HepG2 (cell line): Measurements from ENCODE around the gene STARD8. TPM values are rescaled to one million over a fixed set of nuclear protein-coding genes. Genes with fewer than 3 reads are reported as not detected.

Experiments
- ATAC-seq: fragments of 200-7000 bp; cut with Tn5 transposase; 3 replicates; pipeline ENCODE4 v1.9.1; 2020; ENCODE audit warnings: mild to moderate bottlenecking, moderate library complexity
- BruUV-seq: library from RNA; stranded (reverse); fragments of 400-500 nt; replicated peaks from 2 replicates; lab custom pipeline; 2021; lab: Mats Ljungman, UMichigan
- CTCF ChIA-PET: fragments of 300-600 bp; formaldehyde crosslinking; extraction: SDS; loops from one replicate; lab custom pipeline; 2021; ENCODE audit warnings: low total read pairs, inconsistent platforms, low intra/inter-chr PET ratio; lab: Yijun Ruan, JAX
- POLR2A ChIA-PET: fragments of 350-600 bp; sonication (Branson Sonifier 250); formaldehyde crosslinking; loops from one replicate; lab custom pipeline; 2020; ENCODE audit warnings: antibody characterized with exemption, inconsistent platforms; lab: Yijun Ruan, JAX
- DNase-seq: peaks from one replicate; pipeline ENCODE4 v3.0.0-alpha.2; 2015; ENCODE audit warnings: low spot score
- FAIRE-seq: peaks from 3 replicates; lab custom pipeline; 2011; peaks lifted over from hg19 to GRCh38; lab: Jason Lieb, UNC
- H2AFZ ChIP-seq: one replicate; pipeline ENCODE4 v1.6.1; 2011; ENCODE audit warnings: low read length, inconsistent platforms
- H3K27ac ChIP-seq: fragments of 300-600 bp; 3 replicates; pipeline ENCODE4 v1.8.0; 2011; ENCODE audit warnings: mixed run types, mild to moderate bottlenecking, mixed read lengths, low read length, inconsistent platforms; ENCODE audit not compliant: insufficient read depth; ENCODE audit errors: extremely low read length
- H3K27me3 ChIP-seq, 2 experiments: fragments of 200-600 bp in 1 of 2; 2 replicates in 1 of 2; 3 replicates in 1 of 2; pipeline versions ENCODE4 v1.6.0 to v1.8.0; 2011; ENCODE audit warnings: low read length in 2 of 2, mild to moderate bottlenecking in 2 of 2, moderate library complexity in 2 of 2, inconsistent platforms in 1 of 2; ENCODE audit not compliant: insufficient read depth in 2 of 2, control insufficient read depth in 1 of 2
- H3K36me3 ChIP-seq, 2 experiments: fragments of 200-600 bp in 1 of 2; replicated peaks in 1 of 2; 2 replicates in 1 of 2; 3 replicates in 1 of 2; pipeline versions ENCODE4 v1.5.1 to v1.8.0; 2011; ENCODE audit warnings: low read length in 2 of 2, inconsistent platforms in 1 of 2; ENCODE audit not compliant: insufficient read depth in 2 of 2, control insufficient read depth in 1 of 2
- H3K4me1 ChIP-seq: 2 replicates; pipeline ENCODE4 v1.5.1; 2012; ENCODE audit warnings: low read length, inconsistent platforms; ENCODE audit not compliant: insufficient read depth
- H3K4me2 ChIP-seq: 2 replicates; pipeline ENCODE4 v1.6.0; 2011; ENCODE audit warnings: low read depth, low read length, inconsistent platforms
- H3K4me3 ChIP-seq, 3 experiments: fragments of 200-600 bp in 1 of 3; sonication (generic), shearing (Covaris generic) in 1 of 3; replicated peaks in 1 of 3; 2 replicates each; pipeline ENCODE4 v1.5.1; 2011 to 2016; ENCODE audit warnings: low read length in 3 of 3, inconsistent platforms in 2 of 3, low read depth in 2 of 3, mild to moderate bottlenecking in 2 of 3, control low read depth in 1 of 3, mixed read lengths in 1 of 3; ENCODE audit not compliant: insufficient read depth in 1 of 3
- H3K79me2 ChIP-seq: one replicate; pipeline ENCODE4 v1.6.1; 2011; ENCODE audit warnings: low read length, inconsistent platforms; ENCODE audit not compliant: insufficient read depth
- H3K9ac ChIP-seq: 2 replicates; pipeline ENCODE4 v1.6.0; 2011; ENCODE audit warnings: mild to moderate bottlenecking, low read depth, low read length, inconsistent platforms; ENCODE audit not compliant: insufficient read depth
- H3K9me3 ChIP-seq: 2 replicates; pipeline ENCODE4 v1.5.1; 2012; ENCODE audit warnings: mild to moderate bottlenecking, low read length
- H4K20me1 ChIP-seq: 2 replicates; pipeline ENCODE4 v1.6.0; 2011; ENCODE audit warnings: inconsistent platforms, mild to moderate bottlenecking, low read length, moderate library complexity; ENCODE audit not compliant: insufficient read depth
- FIP1L1 ChIP-seq: fragments of 200-400 bp; formaldehyde crosslinking; IDR thresholded peaks from 2 replicates; pipeline ENCODE4 v1.6.1; 2018; ENCODE audit warnings: low read depth, mild to moderate bottlenecking, low read length, moderate library complexity, borderline replicate concordance; ENCODE audit not compliant: insufficient read depth
- PAXIP1 ChIP-seq: sonication (generic); formaldehyde crosslinking; conservative IDR thresholded peaks from 2 replicates; pipeline ENCODE4 v1.4.0; 2020; ENCODE audit warnings: mild to moderate bottlenecking, missing genetic modification reagents, moderate library complexity
- TRAFD1 ChIP-seq: sonication (generic); formaldehyde crosslinking; IDR thresholded peaks from 2 replicates; pipeline ENCODE4 v1.5.1; 2020; ENCODE audit warnings: missing genetic modification reagents, mild to moderate bottlenecking, borderline replicate concordance
- ZNF136 ChIP-seq: sonication (generic); formaldehyde crosslinking; IDR thresholded peaks from 2 replicates; pipeline ENCODE4 v1.8.1; 2022; ENCODE audit warnings: low read depth, mild to moderate bottlenecking, moderate library complexity, missing genetic modification reagents
- ZNF296 ChIP-seq: sonication (generic); formaldehyde crosslinking; conservative IDR thresholded peaks from 2 replicates; pipeline ENCODE4 v1.5.0; 2020; ENCODE audit warnings: mild to moderate bottlenecking, missing genetic modification reagents
- ZNF318 ChIP-seq: sonication (generic); formaldehyde crosslinking; IDR thresholded peaks from 2 replicates; pipeline ENCODE4 v1.4.0; 2020; ENCODE audit warnings: mild to moderate bottlenecking, missing genetic modification reagents
- ZNF615 ChIP-seq: sonication (generic); formaldehyde crosslinking; IDR thresholded peaks from 2 replicates; pipeline ENCODE4 v1.5.0; 2020; ENCODE audit warnings: mild to moderate bottlenecking, missing genetic modification reagents, borderline replicate concordance
- ZNF780A ChIP-seq: sonication (generic); formaldehyde crosslinking; IDR thresholded peaks from 2 replicates; pipeline ENCODE4 v1.8.0; 2022; ENCODE audit warnings: mild to moderate bottlenecking, missing genetic modification reagents, moderate library complexity
- ZNF784 ChIP-seq: sonication (generic); formaldehyde crosslinking; IDR thresholded peaks from 2 replicates; pipeline ENCODE4 v1.5.1; 2020; ENCODE audit warnings: missing genetic modification reagents, mild to moderate bottlenecking, borderline replicate concordance
- WGBS: methylation state at CpG from one replicate; pipeline ENCODE4 v1.1.6; 2017; ENCODE audit warnings: low lambda C conversion rate; 5-methylcytosine and 5-hydroxymethylcytosine counted together
- in situ Hi-C: cut with HindIII; loops from 2 replicates; pipeline ENCODE4 v1.10.0; 2017; ENCODE audit warnings: low pct_unique_long_range_greater_than_20kb; ENCODE audit not compliant: extremely low pct_ligation_motif_present
- intact Hi-C: fragments of 100-400 bp; cut with micrococcal nuclease; formaldehyde crosslinking; loops from one replicate; pipeline ENCODE4 v1.10.0; 2022; ENCODE audit not compliant: unreplicated experiment
- polyA plus RNA-seq, 8 experiments: library from polyadenylated mRNA; depleted of rRNA in 3 of 8; stranded (reverse) in 7 of 8; unstranded in 1 of 8; fragments of >200 nt; fragmentation: Illumina TruSeq in 4 of 8; extraction: Trizol in 4 of 8; gene quantifications; 2 replicates each; pipeline versions ENCODE4 v1.2.1 to v1.2.3, GENCODE V29; 2011 to 2016; ENCODE audit warnings: low read depth in 4 of 8, missing spikeins in 1 of 8, mixed read lengths in 1 of 8; ENCODE audit not compliant: insufficient read depth in 1 of 8
- total RNA-seq, 5 experiments: library from RNA; depleted of rRNA; stranded (reverse); fragments of >200 nt; fragmentation: Illumina TruSeq; extraction: Trizol; gene quantifications; 2 replicates each; pipeline ENCODE4 v1.2.3, GENCODE V29; 2016; ENCODE audit warnings: low read depth in 1 of 5

STARD8 gene
- total and polyA plus RNA-seq, 2 of the 13 experiments (the other 11 are each of a cell fraction or from before 2014, with no cell fraction given), result 0.02 to 0.09 TPM

GRCh38 chrX:68660746-68661145, 13.3 kb downstream of the STARD8 start:
- POLR2A ChIA-PET, result no interaction called here
- ATAC-seq, result no peak
- no peak overlapping the region for H3K9ac ChIP-seq
- 0 out of 5 replicates have a peak, but pooled peaks cover 0 to 1% of the 10 kb centered on the region in 2 experiments for H3K27me3 ChIP-seq
- BruUV-seq, result no TSS peak
- CTCF ChIA-PET, result no interaction called here
- DNase-seq, result no peak
- FAIRE-seq, result no peak
- no peaks in the 10 kb centered on the region for H3K36me3 ChIP-seq
- no peaks in the 10 kb centered on the region for H3K4me1 ChIP-seq
- WGBS, result 8% methylated on average over 3 of the region's 4 CpGs
- H2AFZ ChIP-seq, result no peak overlapping the region
- no peaks in the 10 kb centered on the region for H3K79me2 ChIP-seq
- H3K9me3 ChIP-seq, result no peaks in the 10 kb centered on the region
- H3K4me3 ChIP-seq, result no peak overlapping the region
- H3K27ac ChIP-seq, result no peak overlapping the region
- intact Hi-C loops (no loop called here), in situ Hi-C loops (no loop called here)
- H4K20me1 ChIP-seq, result no peaks in the 10 kb centered on the region
- no peak overlapping the region for H3K4me2 ChIP-seq
- TF ChIP-seq ZNF296 (CRISPR knock-in tag), result no peak
- TF ChIP-seq ZNF780A (CRISPR knock-in tag), result no peak
- TF ChIP-seq TRAFD1, result no peak
- TF ChIP-seq FIP1L1, result no peak
- TF ChIP-seq ZNF615 (CRISPR knock-in tag), result no peak
- no peak for TF ChIP-seq ZNF136 (CRISPR knock-in tag)
- no peak for TF ChIP-seq ZNF318
- no peak for TF ChIP-seq ZNF784
- TF ChIP-seq PAXIP1 (CRISPR knock-in tag), result no peak
